HCT116 (cell line): ENCODE data around the gene TEX48. TPM values are rescaled to one million over a fixed set of nuclear protein-coding genes. Genes with fewer than 3 reads are reported as not detected.

Experiments used
- ATAC-seq: fragments of 200-7000 bp; cut with Tn5 transposase; 2 replicates; pipeline ENCODE4 v1.9.1; 2020; ENCODE audit warnings: mild to moderate bottlenecking, moderate library complexity
- BruUV-seq: library from RNA; stranded (reverse); fragments of 400-500 nt; replicated peaks from 2 replicates; lab custom pipeline; 2021; lab: Mats Ljungman, UMichigan
- CTCF ChIA-PET: fragments of 300-600 bp; sonication (Branson Sonifier 250); formaldehyde crosslinking; loops from one replicate; lab custom pipeline; 2021; ENCODE audit warnings: antibody characterized with exemption; lab: Charles Lee
- POLR2A ChIA-PET: fragments of 300-600, 350-600 bp; sonication (Branson Sonifier 250); formaldehyde crosslinking; loops from one replicate; lab custom pipeline; 2021; ENCODE audit warnings: antibody characterized with exemption; lab: Charles Lee
- RAD21 ChIA-PET, 2 experiments: fragments of 300-600 bp; sonication (Branson Sonifier 250); formaldehyde crosslinking; loops; one replicate each; lab custom pipeline; 2023; ENCODE audit warnings: low total read pairs in 2 of 2; ENCODE audit not compliant: uncharacterized antibody in 2 of 2, unreplicated experiment in 2 of 2, low non-redundant PET in 1 of 2; lab: Charles Lee
- DNase-seq: peaks from one replicate; pipeline ENCODE4 v3.0.0-alpha.2; 2010; ENCODE audit warnings: low read depth, low spot score
- H2AFZ ChIP-seq: fragments of 200-600 bp; shearing (Covaris generic), sonication (generic); 2 replicates; pipeline ENCODE4 v1.6.1; 2017; ENCODE audit warnings: low read depth, mixed run types, mixed read lengths, antibody characterized with exemption, low read length; ENCODE audit not compliant: poor library complexity, severe bottlenecking
- H3K27ac ChIP-seq: 2 replicates; pipeline ENCODE4 v1.5.1; 2012; ENCODE audit warnings: low read depth, low read length
- H3K27me3 ChIP-seq: fragments of 200-600 bp; sonication (generic); 2 replicates; pipeline ENCODE4 v1.6.1; 2016; ENCODE audit warnings: mixed run types, low read length, mixed read lengths; ENCODE audit not compliant: insufficient read depth
- H3K36me3 ChIP-seq, 2 experiments: fragments of 200-500 bp in 1 of 2; fragments of 200-600 bp in 1 of 2; sonication (Bioruptor generic) in 1 of 2; sonication (generic) in 1 of 2; 2 replicates each; pipeline versions ENCODE4 v1.5.1 to v1.6.1; 2014 to 2016; ENCODE audit warnings: low read length in 2 of 2, inconsistent platforms in 1 of 2, mixed read lengths in 1 of 2, mixed run types in 1 of 2; ENCODE audit not compliant: insufficient read depth in 2 of 2, control insufficient read depth in 1 of 2
- H3K4me1 ChIP-seq, 2 experiments: fragments of 200-600 bp in 1 of 2; sonication (generic) in 1 of 2; 2 replicates each; pipeline versions ENCODE4 v1.5.1 to v1.6.1; 2012 to 2017; ENCODE audit warnings: low read length in 2 of 2, inconsistent platforms in 1 of 2, mild to moderate bottlenecking in 1 of 2, mixed read lengths in 1 of 2, mixed run types in 1 of 2, moderate library complexity in 1 of 2; ENCODE audit not compliant: insufficient read depth in 2 of 2, control insufficient read depth in 1 of 2
- H3K4me2 ChIP-seq: fragments of 200-600 bp; sonication (generic); 2 replicates; pipeline ENCODE4 v1.6.1; 2017; ENCODE audit warnings: mixed run types, low read length, mixed read lengths
- H3K4me3 ChIP-seq, 2 experiments: fragments of 200-600 bp in 1 of 2; sonication (generic) in 1 of 2; replicated peaks in 1 of 2; 2 replicates each; pipeline ENCODE4 v1.5.1; 2011 to 2016; ENCODE audit warnings: low read length in 2 of 2, control low read depth in 1 of 2, low read depth in 1 of 2, mild to moderate bottlenecking in 1 of 2, mixed read lengths in 1 of 2, mixed run types in 1 of 2
- H3K79me2 ChIP-seq: fragments of 200-600 bp; sonication (generic); 2 replicates; pipeline ENCODE4 v1.6.1; 2017; ENCODE audit warnings: mild to moderate bottlenecking, mixed run types, low read length, moderate library complexity, mixed read lengths; ENCODE audit not compliant: insufficient read depth
- H3K9ac ChIP-seq: fragments of 200-600 bp; sonication (generic); 2 replicates; pipeline ENCODE4 v1.6.1; 2016; ENCODE audit warnings: low read length, mixed read lengths
- H3K9me2 ChIP-seq: fragments of 200-600 bp; sonication (generic), shearing (Covaris generic); 2 replicates; pipeline ENCODE4 v1.6.1; 2017; ENCODE audit warnings: mixed run types, mild to moderate bottlenecking, moderate library complexity; ENCODE audit not compliant: insufficient read depth
- H3K9me3 ChIP-seq, 2 experiments: fragments of 200-500 bp in 1 of 2; fragments of 200-600 bp in 1 of 2; sonication (Bioruptor generic) in 1 of 2; sonication (generic) in 1 of 2; 2 replicates each; pipeline ENCODE4 v1.6.1; 2014 to 2017; ENCODE audit warnings: low read length in 2 of 2, mixed read lengths in 2 of 2, inconsistent platforms in 1 of 2, low read depth in 1 of 2, mild to moderate bottlenecking in 1 of 2, mixed run types in 1 of 2, moderate library complexity in 1 of 2; ENCODE audit not compliant: control insufficient read depth in 1 of 2, insufficient read depth in 1 of 2
- H4K20me1 ChIP-seq: fragments of 200-600 bp; sonication (generic), shearing (Covaris generic); 2 replicates; pipeline ENCODE4 v1.6.1; 2017; ENCODE audit warnings: mixed run types, mild to moderate bottlenecking, moderate library complexity; ENCODE audit not compliant: insufficient read depth
- CBX3 ChIP-seq: IDR thresholded peaks from 2 replicates; pipeline ENCODE4 v1.6.1; 2012; ENCODE audit warnings: low read depth
- EGR1 ChIP-seq: IDR thresholded peaks from 2 replicates; pipeline ENCODE4 v1.6.1; 2012; ENCODE audit warnings: low read depth
- JUND ChIP-seq: IDR thresholded peaks from 2 replicates; pipeline ENCODE4 v1.6.1; 2012
- POLR2A ChIP-seq: IDR thresholded peaks from 2 replicates; pipeline ENCODE4 v1.7.0; 2011; ENCODE audit warnings: borderline replicate concordance; ENCODE audit not compliant: insufficient read depth, insufficient read length; ENCODE audit errors: extremely low read depth
- TCF7L2 ChIP-seq: IDR thresholded peaks from 2 replicates; pipeline ENCODE4 v1.7.0; 2011; ENCODE audit warnings: borderline replicate concordance, inconsistent platforms; ENCODE audit not compliant: insufficient read depth, insufficient read length; ENCODE audit errors: extremely low read depth
- YY1 ChIP-seq: IDR thresholded peaks from 2 replicates; pipeline ENCODE4 v1.6.1; 2011; ENCODE audit warnings: low read length, low read depth, moderate library complexity, mild to moderate bottlenecking; ENCODE audit not compliant: insufficient replicate concordance; ENCODE audit errors: extremely low read depth
- ZFX ChIP-seq: fragments of 450-650 bp; IDR thresholded peaks from 2 replicates; pipeline ENCODE4 v1.6.1; 2017
- intact Hi-C: fragments of 100-400 bp; cut with micrococcal nuclease; formaldehyde crosslinking; loops from 2 replicates; pipeline ENCODE4 v1.10.0; 2022
- total RNA-seq: library from RNA; stranded (reverse); gene quantifications from one replicate; pipeline ENCODE4 v1.2.1, GENCODE V29; 2021; ENCODE audit not compliant: unreplicated experiment
- TF ChIP-seq, protein P1 (sequence below): IDR thresholded peaks from 2 replicates; pipeline ENCODE4 v1.6.1; 2012; ENCODE audit warnings: low read depth

The TEX48 gene
- total RNA-seq, 1 experiment from 2014 or later: not detected

DNA sequence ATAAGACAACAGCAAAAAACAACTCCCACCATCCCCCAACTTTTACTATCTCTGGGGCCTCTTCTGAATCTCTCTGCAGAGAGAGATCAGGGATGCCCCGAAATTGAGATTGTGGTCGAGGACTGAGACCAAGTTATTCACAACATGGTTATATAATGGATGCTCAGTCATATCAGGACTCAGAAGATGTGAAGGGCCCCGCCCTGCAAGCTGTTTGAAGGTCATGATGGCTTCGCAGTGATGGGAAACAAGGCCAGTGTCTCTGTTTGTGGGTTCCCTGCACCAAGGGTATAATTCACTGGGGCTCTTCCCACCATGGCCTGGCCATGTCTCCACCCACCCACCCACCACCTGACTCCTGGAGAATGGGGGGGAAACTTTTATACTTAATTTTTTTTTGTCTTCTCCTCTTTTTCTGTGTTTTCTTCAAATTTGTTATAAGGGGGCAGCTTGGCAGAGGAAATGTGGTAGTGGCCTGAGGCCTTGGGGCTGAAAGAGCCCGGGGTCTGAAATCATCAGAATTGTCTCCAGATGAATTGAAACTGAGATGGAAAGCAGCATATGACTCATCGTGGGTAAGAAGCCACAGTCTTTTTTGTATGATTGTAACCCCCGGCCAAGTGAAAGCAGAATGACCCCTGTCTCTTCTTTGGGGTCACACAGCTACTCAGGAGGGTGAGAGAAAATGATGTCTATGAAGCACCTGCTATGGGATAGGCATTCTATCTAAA, 15.0 kb upstream of the TEX48 start:
- Histone ChIP-seq H3K9ac (no peak overlapping the region), H3K27ac (no peak overlapping the region), H3K9me2 (no peaks in the 10 kb centered on the region), H3K79me2 (no peaks in the 10 kb centered on the region), H3K27me3 (peaks cover 5% of the 10 kb centered on the region; the same call in 1 of the 2 replicates), H3K4me3 (no peak overlapping the region), H3K4me1 (peaks cover 0 to 35% of the 10 kb centered on the region in 2 experiments; a peak in 2 of 4 replicates), H2AFZ (peak overlapping the region; percentile 34), H4K20me1 (no peaks in the 10 kb centered on the region), H3K36me3 (no peaks in the 10 kb centered on the region), H3K9me3 (no peaks in the 10 kb centered on the region), H3K4me2 (peak overlapping the region; percentile 17; the same call in 1 of the 2 replicates)
- ATAC-seq (no peak), DNase-seq (no peak)
- ChIA-PET RAD21 (no interaction called here), CTCF (no interaction called here), POLR2A (no interaction called here)
- TF ChIP-seq ZFX: no peak
- no peak for TF ChIP-seq POLR2A
- TF ChIP-seq CBX3: no peak
- TF ChIP-seq JUND: no peak
- TF ChIP-seq, protein P1, sequence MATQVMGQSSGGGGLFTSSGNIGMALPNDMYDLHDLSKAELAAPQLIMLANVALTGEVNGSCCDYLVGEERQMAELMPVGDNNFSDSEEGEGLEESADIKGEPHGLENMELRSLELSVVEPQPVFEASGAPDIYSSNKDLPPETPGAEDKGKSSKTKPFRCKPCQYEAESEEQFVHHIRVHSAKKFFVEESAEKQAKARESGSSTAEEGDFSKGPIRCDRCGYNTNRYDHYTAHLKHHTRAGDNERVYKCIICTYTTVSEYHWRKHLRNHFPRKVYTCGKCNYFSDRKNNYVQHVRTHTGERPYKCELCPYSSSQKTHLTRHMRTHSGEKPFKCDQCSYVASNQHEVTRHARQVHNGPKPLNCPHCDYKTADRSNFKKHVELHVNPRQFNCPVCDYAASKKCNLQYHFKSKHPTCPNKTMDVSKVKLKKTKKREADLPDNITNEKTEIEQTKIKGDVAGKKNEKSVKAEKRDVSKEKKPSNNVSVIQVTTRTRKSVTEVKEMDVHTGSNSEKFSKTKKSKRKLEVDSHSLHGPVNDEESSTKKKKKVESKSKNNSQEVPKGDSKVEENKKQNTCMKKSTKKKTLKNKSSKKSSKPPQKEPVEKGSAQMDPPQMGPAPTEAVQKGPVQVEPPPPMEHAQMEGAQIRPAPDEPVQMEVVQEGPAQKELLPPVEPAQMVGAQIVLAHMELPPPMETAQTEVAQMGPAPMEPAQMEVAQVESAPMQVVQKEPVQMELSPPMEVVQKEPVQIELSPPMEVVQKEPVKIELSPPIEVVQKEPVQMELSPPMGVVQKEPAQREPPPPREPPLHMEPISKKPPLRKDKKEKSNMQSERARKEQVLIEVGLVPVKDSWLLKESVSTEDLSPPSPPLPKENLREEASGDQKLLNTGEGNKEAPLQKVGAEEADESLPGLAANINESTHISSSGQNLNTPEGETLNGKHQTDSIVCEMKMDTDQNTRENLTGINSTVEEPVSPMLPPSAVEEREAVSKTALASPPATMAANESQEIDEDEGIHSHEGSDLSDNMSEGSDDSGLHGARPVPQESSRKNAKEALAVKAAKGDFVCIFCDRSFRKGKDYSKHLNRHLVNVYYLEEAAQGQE: no peak
- no peak for TF ChIP-seq EGR1
- no peak for TF ChIP-seq YY1
- TF ChIP-seq TCF7L2: no peak
- no TSS peak for BruUV-seq
- intact Hi-C loops: no loop called here
